CD4-positive, alpha-beta T cell treated with Interleukin-4 for 1 hour (primary cell): ENCODE data around the gene RBM46.

Experiments used
- DNase-seq, 2 donors: peaks; one replicate each; pipeline ENCODE4 v3.0.0-alpha.2; 2020 to 2022

The RBM46 gene

GRCh38 chr4:154838155-154838554, 57.1 kb downstream of the RBM46 start:
- no peak for DNase-seq

- no peak for DNase-seq
Observed at GRCh38 chr4:154838694-154839093, 57.6 kb downstream of the RBM46 start.

GRCh38 chr4:154854362-154854761, 73.3 kb downstream of the RBM46 start:
- no peak for DNase-seq

GRCh38 chr4:154858166-154858565, 77.1 kb downstream of the RBM46 start:
- DNase-seq = no peak

- DNase-seq = no peak
Observed at GRCh38 chr4:154868414-154869194, 87.5 kb downstream of the RBM46 start.

- no peak for DNase-seq
Observed at GRCh38 chr4:154869301-154869700, 88.2 kb downstream of the RBM46 start.

GRCh38 chr4:154872198-154872597, 91.1 kb downstream of the RBM46 start:
- no peak for DNase-seq

- DNase-seq = peak in 1 of 2 donors; percentile 1
Observed at GRCh38 chr4:154874049-154874448, 93.0 kb downstream of the RBM46 start.

GRCh38 chr4:154877110-154877760, 96.2 kb downstream of the RBM46 start:
- no peak for DNase-seq
